LNCaP clone FGC (cell line): ENCODE measurements around the gene MRPS5.

Source experiments
- DNase-seq: peaks from one replicate; pipeline ENCODE4 v3.0.0-alpha.2; 2011; ENCODE audit warnings: low read depth
- H3K4me3 ChIP-seq: 2 replicates; pipeline ENCODE4 v1.5.1; 2011; ENCODE audit warnings: mild to moderate bottlenecking, low read depth, low read length, control low read depth
- CTCF ChIP-seq: IDR thresholded peaks from 2 replicates; pipeline ENCODE4 v1.5.1; 2012; ENCODE audit warnings: mild to moderate bottlenecking; ENCODE audit not compliant: control insufficient read depth, insufficient read depth; ENCODE audit errors: extremely low read depth

The MRPS5 gene

GRCh38 chr2:95158891-95159619 lies 37.4 kb upstream of the MRPS5 start:
- H3K4me3 ChIP-seq: peak overlapping the region; percentile 67
- DNase-seq: no peak
- no peak for TF ChIP-seq CTCF

GRCh38 chr2:95158441-95158840 lies 36.8 kb upstream of the MRPS5 start:
- no peak for TF ChIP-seq CTCF
- no peak for DNase-seq
- peak overlapping the region; percentile 67 for H3K4me3 ChIP-seq

- no peak for TF ChIP-seq CTCF
- no peak for DNase-seq
- no peak overlapping the region for H3K4me3 ChIP-seq
Measured at GRCh38 chr2:95149397-95149984, 27.9 kb upstream of the MRPS5 start.

GRCh38 chr2:95143838-95144237 lies 22.2 kb upstream of the MRPS5 start:
- no peak overlapping the region for H3K4me3 ChIP-seq
- no peak for TF ChIP-seq CTCF
- DNase-seq: no peak

GRCh38 chr2:95138702-95139101 lies 17.1 kb upstream of the MRPS5 start:
- no peak for TF ChIP-seq CTCF
- no peak overlapping the region for H3K4me3 ChIP-seq
- DNase-seq: no peak

GRCh38 chr2:95122197-95122551 lies 566 bp upstream of the MRPS5 start:
- no peak for TF ChIP-seq CTCF
- peak overlapping the region; percentile 94 for H3K4me3 ChIP-seq
- DNase-seq: no peak

- no peak for DNase-seq
- peak overlapping the region; percentile 94 for H3K4me3 ChIP-seq
Measured at GRCh38 chr2:95121093-95121406, 558 bp downstream of the MRPS5 start.

More at GRCh38 chr2:95121093-95121406, 558 bp downstream of the MRPS5 start:
- no peak for TF ChIP-seq CTCF
